ENCODE results near the gene ZBTB22. TPM values are rescaled to one million over a fixed set of nuclear protein-coding genes. Genes with fewer than 3 reads are reported as not detected.

Gene ZBTB22
- total RNA-seq, 1 donor: 16.0 TPM

DNA sequence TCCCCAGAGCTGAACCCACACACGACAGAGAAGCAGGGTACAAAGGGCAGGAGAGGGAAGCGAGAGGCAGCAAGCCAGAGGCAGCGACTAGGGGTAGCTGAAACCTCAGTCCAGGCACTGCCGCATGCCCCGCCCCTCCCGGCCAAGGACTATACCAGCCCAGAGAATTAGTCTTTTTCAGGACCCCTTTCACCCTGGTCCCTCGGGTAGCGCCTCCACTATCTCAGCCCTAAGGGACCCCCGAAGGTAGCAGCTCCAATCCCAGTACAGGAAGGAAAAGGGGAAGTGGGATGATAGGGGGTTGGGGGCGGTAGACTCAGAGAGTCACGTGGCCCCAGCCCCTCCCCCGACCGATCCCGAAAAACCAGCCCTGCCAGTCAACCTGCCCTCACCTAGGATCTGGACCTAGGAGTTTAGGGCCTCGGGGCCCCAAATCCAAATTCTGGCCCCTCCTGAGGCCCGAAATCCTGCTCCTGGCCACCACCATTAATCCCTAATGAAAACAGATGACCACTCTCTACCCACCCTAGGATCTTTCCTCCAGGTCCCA, 20.1 kb downstream of the ZBTB22 start:
- TF ChIP-seq, protein P1, sequence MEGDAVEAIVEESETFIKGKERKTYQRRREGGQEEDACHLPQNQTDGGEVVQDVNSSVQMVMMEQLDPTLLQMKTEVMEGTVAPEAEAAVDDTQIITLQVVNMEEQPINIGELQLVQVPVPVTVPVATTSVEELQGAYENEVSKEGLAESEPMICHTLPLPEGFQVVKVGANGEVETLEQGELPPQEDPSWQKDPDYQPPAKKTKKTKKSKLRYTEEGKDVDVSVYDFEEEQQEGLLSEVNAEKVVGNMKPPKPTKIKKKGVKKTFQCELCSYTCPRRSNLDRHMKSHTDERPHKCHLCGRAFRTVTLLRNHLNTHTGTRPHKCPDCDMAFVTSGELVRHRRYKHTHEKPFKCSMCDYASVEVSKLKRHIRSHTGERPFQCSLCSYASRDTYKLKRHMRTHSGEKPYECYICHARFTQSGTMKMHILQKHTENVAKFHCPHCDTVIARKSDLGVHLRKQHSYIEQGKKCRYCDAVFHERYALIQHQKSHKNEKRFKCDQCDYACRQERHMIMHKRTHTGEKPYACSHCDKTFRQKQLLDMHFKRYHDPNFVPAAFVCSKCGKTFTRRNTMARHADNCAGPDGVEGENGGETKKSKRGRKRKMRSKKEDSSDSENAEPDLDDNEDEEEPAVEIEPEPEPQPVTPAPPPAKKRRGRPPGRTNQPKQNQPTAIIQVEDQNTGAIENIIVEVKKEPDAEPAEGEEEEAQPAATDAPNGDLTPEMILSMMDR (IDR thresholded peaks at IDR 0.05; ENCODE audit: insufficient read depth, low read depth, low read length): no peak
- DNase-seq (ENCODE audit: low read depth): no peak
- peak overlapping the region; percentile 96 for H3K4me3 ChIP-seq (ENCODE audit: low read depth, low read length)

DNA sequence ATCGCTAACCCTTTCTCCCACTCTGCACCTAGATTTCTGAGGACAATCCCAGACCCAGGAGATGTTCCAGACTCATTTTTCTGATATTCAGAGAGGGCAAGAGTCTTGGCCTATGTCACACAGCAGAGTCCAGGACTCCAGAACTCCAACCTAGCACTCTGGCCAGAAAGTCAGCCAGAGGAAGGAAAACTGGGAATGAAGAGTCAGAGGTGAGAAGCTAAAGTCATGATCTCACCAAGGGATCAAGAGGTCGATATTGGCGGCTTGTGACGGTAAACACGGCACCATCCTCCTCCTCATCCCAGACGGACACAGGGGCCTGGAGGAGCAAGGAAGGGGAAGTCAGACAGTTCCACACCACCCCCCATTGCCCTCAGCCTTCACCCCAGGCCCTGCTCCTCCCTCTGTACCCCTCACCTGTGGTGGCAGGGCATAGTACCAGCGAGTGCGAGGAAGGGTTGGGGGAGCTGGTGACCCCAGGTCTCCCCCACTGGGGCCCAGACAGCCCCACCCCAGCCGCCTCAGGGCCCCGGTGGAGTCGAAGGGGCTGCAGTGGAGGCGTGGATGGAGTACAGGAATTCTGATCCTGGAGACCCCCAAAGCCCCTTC, 20.6 kb downstream of the ZBTB22 start:
- peak overlapping the region; percentile 96 for H3K4me3 ChIP-seq (ENCODE audit: low read depth, low read length)
- no peak for DNase-seq (ENCODE audit: low read depth)
- TF ChIP-seq, protein P1 (IDR thresholded peaks at IDR 0.05; ENCODE audit: insufficient read depth, low read depth, low read length): no peak

DNA sequence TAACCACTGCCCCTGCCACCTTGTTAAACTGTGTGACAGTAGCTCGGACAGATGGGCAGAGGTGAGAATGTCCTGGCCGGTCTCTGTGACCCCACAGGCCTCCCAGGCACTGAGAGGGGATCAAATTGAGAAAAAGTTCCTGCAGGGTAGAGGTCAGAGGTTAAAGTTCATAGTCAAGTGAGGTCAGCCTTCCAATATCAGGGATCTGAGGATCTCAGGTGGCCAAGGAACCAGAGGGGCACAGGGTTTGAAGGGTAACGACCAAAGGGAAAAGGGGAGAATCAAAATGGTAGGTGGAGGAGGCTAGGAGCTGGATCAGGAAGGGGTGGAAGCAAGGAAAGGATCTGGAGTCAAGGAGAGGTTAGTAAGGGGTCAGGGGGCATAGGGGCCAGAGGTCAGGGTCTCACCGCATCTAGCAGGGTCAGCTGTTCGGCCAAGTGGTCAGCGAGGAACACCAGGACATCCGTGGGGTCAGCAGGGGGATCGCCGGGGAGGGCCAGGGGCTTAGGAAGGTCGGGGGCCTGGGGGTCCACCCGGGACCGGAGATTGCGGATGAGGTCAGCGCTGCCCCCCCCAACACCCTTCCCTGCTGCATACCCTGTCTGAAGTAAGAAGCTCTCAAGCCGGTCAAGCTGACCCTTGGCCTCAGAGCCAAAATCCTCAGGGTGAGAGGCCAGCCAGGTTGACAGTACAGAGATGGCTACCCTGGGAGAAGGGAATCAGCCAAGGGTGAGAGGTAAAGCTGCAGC, 21.7 kb downstream of the ZBTB22 start:
- DNase-seq (ENCODE audit: low read depth): no peak
- TF ChIP-seq, protein P1 (IDR thresholded peaks at IDR 0.05; ENCODE audit: insufficient read depth, low read depth, low read length): no peak
- no peak overlapping the region for H3K4me3 ChIP-seq (ENCODE audit: low read depth, low read length)

DNA sequence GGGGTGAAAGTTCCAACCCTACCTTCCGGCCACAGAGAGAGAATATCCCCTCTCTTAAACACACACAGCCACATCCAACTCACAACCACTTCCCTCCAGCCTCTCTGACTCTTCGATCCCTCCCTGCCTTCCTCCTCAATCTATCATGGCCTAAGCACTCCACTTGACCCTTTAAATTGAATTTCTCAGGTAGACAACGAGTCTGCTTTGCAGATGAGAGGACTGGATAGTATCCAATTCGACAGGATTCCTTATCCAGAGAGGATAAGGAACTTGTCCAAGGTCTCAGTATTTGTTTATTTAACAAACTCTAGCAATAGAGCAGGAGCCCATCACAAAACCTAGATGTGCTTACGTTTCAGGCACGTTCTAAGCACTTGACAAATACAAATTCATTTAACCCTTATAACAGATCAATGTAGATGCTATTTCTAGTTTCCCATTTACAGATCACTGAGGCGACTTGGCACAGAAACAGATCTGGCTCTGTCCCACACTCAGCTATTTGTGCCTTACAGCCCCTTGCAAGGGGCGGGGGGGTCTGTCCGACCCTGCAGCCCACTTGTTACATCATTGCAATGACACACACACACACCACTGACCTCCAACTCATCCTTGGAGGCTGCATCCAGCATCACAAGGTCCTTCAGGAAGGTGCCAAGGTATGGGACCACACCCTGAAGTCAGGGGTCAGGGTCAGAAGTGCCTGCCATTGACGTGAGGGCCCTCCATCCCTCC, 23.3 kb downstream of the ZBTB22 start:
- DNase-seq (ENCODE audit: low read depth): no peak

DNA sequence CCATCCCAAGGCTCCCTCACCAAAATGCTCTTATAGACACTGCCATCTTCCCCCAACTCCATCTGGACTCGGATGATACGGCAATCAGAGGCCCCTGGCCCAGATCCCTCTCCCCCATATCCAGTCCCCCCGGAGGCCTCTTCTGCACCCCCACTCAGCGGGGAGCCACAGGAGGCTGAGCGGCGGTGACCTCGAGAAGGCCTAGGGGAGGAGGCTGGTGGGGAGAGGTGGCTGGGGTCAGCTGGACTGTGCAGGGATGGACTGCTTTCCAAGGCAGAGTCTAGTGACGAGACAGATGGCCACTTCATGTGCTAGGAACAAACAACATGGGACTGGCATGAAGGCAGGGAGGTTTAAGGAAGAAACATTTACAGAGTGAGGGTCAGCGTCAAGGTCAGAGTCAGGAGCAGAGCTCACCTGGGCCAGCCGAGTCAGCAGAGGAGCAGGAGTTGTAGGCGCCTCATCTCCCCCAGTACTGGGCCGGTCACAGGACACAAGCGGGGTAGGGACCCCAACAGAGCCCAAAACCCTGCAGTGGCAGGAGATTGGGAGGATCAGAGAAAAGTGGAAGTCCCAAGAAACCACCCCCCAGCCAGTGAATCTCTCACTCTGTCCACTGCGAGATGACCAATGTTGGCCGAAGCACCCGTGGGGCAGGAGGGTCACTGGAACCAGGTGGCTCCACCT, 24.4 kb downstream of the ZBTB22 start:
- TF ChIP-seq, protein P1 (IDR thresholded peaks at IDR 0.05; ENCODE audit: insufficient read depth, low read depth, low read length): no peak
- no peak overlapping the region for H3K4me3 ChIP-seq (ENCODE audit: low read depth, low read length)
- DNase-seq (ENCODE audit: low read depth): no peak

More for the DNA sequence above, 23.3 kb downstream of the ZBTB22 start:
- TF ChIP-seq, protein P1 (IDR thresholded peaks at IDR 0.05; ENCODE audit: insufficient read depth, low read depth, low read length): no peak
- no peak overlapping the region for H3K4me3 ChIP-seq (ENCODE audit: low read depth, low read length)

DNA sequence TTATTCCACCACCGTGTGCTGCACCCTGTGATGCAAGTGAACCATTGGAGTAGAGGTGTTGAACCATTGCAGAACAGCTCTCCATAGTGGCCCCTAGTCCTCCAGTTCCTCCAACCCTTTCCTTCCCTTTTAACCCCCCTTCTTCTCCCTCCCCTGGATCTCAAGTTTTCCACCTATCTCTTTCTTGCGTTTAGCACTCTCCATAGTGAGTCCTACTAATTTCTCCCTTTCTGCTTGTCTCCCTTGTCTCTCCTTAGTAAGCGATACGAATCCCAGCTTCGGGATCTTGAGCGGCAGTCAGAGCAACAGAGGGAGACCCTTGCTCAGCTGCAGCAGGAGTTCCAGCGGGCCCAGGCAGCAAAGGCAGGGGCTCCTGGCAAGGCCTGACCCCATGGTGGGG, 27.1 kb downstream of the ZBTB22 start:
- peak overlapping the region; percentile 93 for H3K4me3 ChIP-seq (ENCODE audit: low read depth, low read length)
- TF ChIP-seq, protein P1 (IDR thresholded peaks at IDR 0.05; ENCODE audit: insufficient read depth, low read depth, low read length): no peak
- no peak for DNase-seq (ENCODE audit: low read depth)
